Neutrophil (primary cell): ENCODE results near the gene GALNT8.

ENCODE experiments used
- H3K27ac ChIP-seq: fragments of 200-600 bp; sonication (generic); 2 replicates; pipeline ENCODE4 v1.5.1; 2016; ENCODE audit warnings: mild to moderate bottlenecking, moderate library complexity
- H3K27me3 ChIP-seq: fragments of 200-600 bp; sonication (generic); 2 replicates; pipeline ENCODE4 v1.6.0; 2016; ENCODE audit warnings: mild to moderate bottlenecking
- H3K36me3 ChIP-seq: fragments of 200-600 bp; sonication (generic); 2 replicates; pipeline ENCODE4 v1.5.1; 2017
- H3K4me1 ChIP-seq, 2 experiments: fragments of 200-600 bp in 1 of 2; sonication (generic) in 1 of 2; 1 replicate in 1 of 2; 2 replicates in 1 of 2; pipeline versions ENCODE4 v1.5.1 to v1.6.1; 2013 to 2016; ENCODE audit warnings: low read depth in 1 of 2, low read length in 1 of 2, mild to moderate bottlenecking in 1 of 2, moderate library complexity in 1 of 2; ENCODE audit not compliant: control insufficient read depth in 1 of 2, insufficient read depth in 1 of 2
- H3K4me3 ChIP-seq, 2 experiments: fragments of 200-600 bp in 1 of 2; sonication (generic) in 1 of 2; 1 replicate in 1 of 2; 2 replicates in 1 of 2; pipeline ENCODE4 v1.5.1; 2013 to 2016; ENCODE audit warnings: low read depth in 1 of 2, low read length in 1 of 2, mild to moderate bottlenecking in 1 of 2, moderate library complexity in 1 of 2
- H3K9me3 ChIP-seq: fragments of 200-600 bp; sonication (generic); 2 replicates; pipeline ENCODE4 v1.5.1; 2016
- CTCF ChIP-seq: fragments of 200-600 bp; sonication (generic); IDR thresholded peaks from 2 replicates; pipeline ENCODE4 v1.5.1; 2016; ENCODE audit warnings: antibody characterized with exemption

The GALNT8 gene, protein sequence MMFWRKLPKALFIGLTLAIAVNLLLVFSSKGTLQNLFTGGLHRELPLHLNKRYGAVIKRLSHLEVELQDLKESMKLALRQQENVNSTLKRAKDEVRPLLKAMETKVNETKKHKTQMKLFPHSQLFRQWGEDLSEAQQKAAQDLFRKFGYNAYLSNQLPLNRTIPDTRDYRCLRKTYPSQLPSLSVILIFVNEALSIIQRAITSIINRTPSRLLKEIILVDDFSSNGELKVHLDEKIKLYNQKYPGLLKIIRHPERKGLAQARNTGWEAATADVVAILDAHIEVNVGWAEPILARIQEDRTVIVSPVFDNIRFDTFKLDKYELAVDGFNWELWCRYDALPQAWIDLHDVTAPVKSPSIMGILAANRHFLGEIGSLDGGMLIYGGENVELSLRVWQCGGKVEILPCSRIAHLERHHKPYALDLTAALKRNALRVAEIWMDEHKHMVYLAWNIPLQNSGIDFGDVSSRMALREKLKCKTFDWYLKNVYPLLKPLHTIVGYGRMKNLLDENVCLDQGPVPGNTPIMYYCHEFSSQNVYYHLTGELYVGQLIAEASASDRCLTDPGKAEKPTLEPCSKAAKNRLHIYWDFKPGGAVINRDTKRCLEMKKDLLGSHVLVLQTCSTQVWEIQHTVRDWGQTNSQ

GRCh38 chr12:4719821-4720636 lies at the start of gene GALNT8:
Gene GALNT8 (plus strand): TSS chr12:4720400. CDS start chr12:4720678, 278 bp downstream.
- Histone ChIP-seq H3K27me3 (peaks cover 60% of the 10 kb centered on the region), H3K36me3 (no peaks in the 10 kb centered on the region), H3K4me1 (no peaks in the 10 kb centered on the region), H3K9me3 (no peaks in the 10 kb centered on the region), H3K4me3 (no peak within 1 kb of the TSS), H3K27ac (no peak within 1 kb of the TSS)
- no peak for TF ChIP-seq CTCF

GRCh38 chr12:4679711-4680110 lies 40.5 kb upstream of the GALNT8 start:
- H3K36me3 ChIP-seq = peaks cover 25% of the 10 kb centered on the region
- no peaks in the 10 kb centered on the region for H3K9me3 ChIP-seq
- no peaks in the 10 kb centered on the region for H3K27me3 ChIP-seq
- H3K27ac ChIP-seq = no peak overlapping the region
- no peak for TF ChIP-seq CTCF
- no peak overlapping the region for H3K4me3 ChIP-seq
- no peaks in the 10 kb centered on the region for H3K4me1 ChIP-seq

GRCh38 chr12:4681732-4682131 lies 38.5 kb upstream of the GALNT8 start:
- no peak overlapping the region for H3K27ac ChIP-seq
- no peaks in the 10 kb centered on the region for H3K27me3 ChIP-seq
- H3K9me3 ChIP-seq = no peaks in the 10 kb centered on the region
- H3K4me1 ChIP-seq = no peaks in the 10 kb centered on the region
- peaks cover 45% of the 10 kb centered on the region for H3K36me3 ChIP-seq
- H3K4me3 ChIP-seq = no peak overlapping the region
- TF ChIP-seq CTCF = no peak

DNA sequence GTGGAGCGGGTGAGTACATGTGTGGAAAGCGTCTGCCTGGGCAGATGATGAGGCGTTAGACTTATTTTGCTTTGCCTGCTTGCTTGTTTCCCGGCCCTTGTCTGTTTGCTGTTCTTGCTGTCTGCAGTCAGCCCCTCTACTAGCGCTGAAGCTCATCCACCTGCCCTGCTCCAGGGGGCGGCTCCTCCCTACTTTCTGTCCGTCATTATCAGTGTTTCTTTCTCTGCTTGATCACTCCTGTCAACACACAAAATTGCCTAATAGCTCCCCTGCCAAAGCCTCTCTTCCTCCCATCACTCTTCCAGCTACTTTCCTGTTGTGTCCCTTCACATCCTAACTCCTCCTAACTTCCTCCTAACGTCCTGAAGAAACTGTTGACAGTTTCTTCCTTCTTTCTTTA lies 34.9 kb upstream of the GALNT8 start:
- no peak overlapping the region for H3K4me3 ChIP-seq
- H3K27me3 ChIP-seq = no peaks in the 10 kb centered on the region
- no peak for TF ChIP-seq CTCF
- no peak overlapping the region for H3K27ac ChIP-seq
- H3K9me3 ChIP-seq = no peaks in the 10 kb centered on the region
- no peaks in the 10 kb centered on the region for H3K4me1 ChIP-seq
- H3K36me3 ChIP-seq = peaks cover 76% of the 10 kb centered on the region

DNA sequence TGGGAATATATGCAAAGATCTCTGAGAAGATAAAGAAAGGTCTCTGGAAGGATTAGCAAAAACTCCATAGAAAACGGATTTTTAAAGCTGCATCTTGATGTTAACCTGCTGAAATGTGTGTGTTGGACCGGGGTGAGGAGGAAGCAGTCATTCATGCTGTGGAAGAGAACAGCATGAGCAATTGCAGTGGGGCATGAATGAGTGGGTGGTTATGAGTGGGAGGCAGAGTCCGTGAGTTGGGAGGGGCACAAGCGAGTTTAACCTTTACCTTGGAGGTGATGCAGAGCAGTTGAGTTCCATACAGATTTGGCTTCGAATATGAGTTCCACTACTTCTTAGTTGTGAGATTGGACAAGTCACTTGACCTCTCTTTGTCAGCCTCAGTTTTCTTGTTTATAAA lies 29.4 kb upstream of the GALNT8 start:
- no peaks in the 10 kb centered on the region for H3K27me3 ChIP-seq
- H3K4me3 ChIP-seq = no peak overlapping the region
- no peak for TF ChIP-seq CTCF
- H3K9me3 ChIP-seq = no peaks in the 10 kb centered on the region
- H3K4me1 ChIP-seq = no peaks in the 10 kb centered on the region
- no peak overlapping the region for H3K27ac ChIP-seq
- H3K36me3 ChIP-seq = peaks cover 53% of the 10 kb centered on the region
